IMR-90 (cell line): ENCODE measurements around the gene CDT1. TPM values are rescaled to one million over a fixed set of nuclear protein-coding genes. Genes with fewer than 3 reads are reported as not detected.

Source experiments
- ATAC-seq: fragments of 200-7000 bp; cut with Tn5 transposase; 2 replicates; pipeline ENCODE4 v1.9.1; 2020; ENCODE audit warnings: low read depth, mild to moderate bottlenecking, moderate library complexity
- BruUV-seq: library from RNA; stranded (reverse); fragments of 400-500 nt; replicated peaks from 2 replicates; lab custom pipeline; 2021; lab: Mats Ljungman, UMichigan
- CTCF ChIA-PET: fragments of 300-600 bp; formaldehyde crosslinking; extraction: SDS; loops from one replicate; lab custom pipeline; 2021; ENCODE audit warnings: antibody characterized with exemption; lab: Yijun Ruan, JAX
- POLR2A ChIA-PET: fragments of 300-600 bp; sonication (Branson Sonifier 250); formaldehyde crosslinking; loops from one replicate; lab custom pipeline; 2022; ENCODE audit warnings: antibody characterized with exemption; ENCODE audit not compliant: unreplicated experiment; lab: Charles Lee
- DNase-seq: peaks from one replicate; pipeline ENCODE4 v3.0.0; 2013
- H2AFZ ChIP-seq: replicated peaks from 2 replicates; pipeline ENCODE3; 2013; ENCODE audit warnings: low read length, mild to moderate bottlenecking; ENCODE audit not compliant: poor library complexity
- H2AK5ac ChIP-seq: 2 replicates; pipeline ENCODE4 v1.6.1; 2013; ENCODE audit warnings: low read depth, low read length, inconsistent platforms
- H2AK9ac ChIP-seq: replicated peaks from 2 replicates; pipeline ENCODE3; 2013; ENCODE audit warnings: mild to moderate bottlenecking, low read depth, low read length, moderate library complexity; ENCODE audit not compliant: poor library complexity
- H2BK120ac ChIP-seq: 2 replicates; pipeline ENCODE4 v1.6.1; 2013; ENCODE audit warnings: low read depth, low read length, inconsistent platforms
- H2BK15ac ChIP-seq: 3 replicates; pipeline ENCODE4 v1.6.1; 2013; ENCODE audit warnings: low read depth, low read length, inconsistent platforms
- H2BK20ac ChIP-seq: 2 replicates; pipeline ENCODE4 v1.6.1; 2013; ENCODE audit warnings: low read depth, mild to moderate bottlenecking, inconsistent platforms, low read length, moderate library complexity
- H2BK5ac ChIP-seq: 2 replicates; pipeline ENCODE4 v1.6.1; 2013; ENCODE audit warnings: mild to moderate bottlenecking, low read depth, low read length, inconsistent platforms; ENCODE audit not compliant: poor library complexity, severe bottlenecking
- H3K14ac ChIP-seq: replicated peaks from 2 replicates; pipeline ENCODE4 v1.6.1; 2013; ENCODE audit warnings: low read depth, low read length, inconsistent platforms
- H3K18ac ChIP-seq: 2 replicates; pipeline ENCODE4 v1.6.1; 2013; ENCODE audit warnings: low read depth, low read length, control low read depth
- H3K23ac ChIP-seq: 2 replicates; pipeline ENCODE4 v1.6.1; 2013; ENCODE audit warnings: low read depth, low read length, inconsistent platforms
- H3K27ac ChIP-seq: 2 replicates; pipeline ENCODE4 v1.5.1; 2013; ENCODE audit warnings: mild to moderate bottlenecking, control low read depth, low read length; ENCODE audit not compliant: insufficient read depth
- H3K27me3 ChIP-seq: 2 replicates; pipeline ENCODE4 v1.6.1; 2013; ENCODE audit warnings: low read length; ENCODE audit not compliant: control insufficient read depth, insufficient read depth
- H3K36me3 ChIP-seq: 2 replicates; pipeline ENCODE4 v1.6.1; 2013; ENCODE audit warnings: low read length, mixed read lengths; ENCODE audit not compliant: control insufficient read depth, insufficient read depth
- H3K4ac ChIP-seq: 2 replicates; pipeline ENCODE4 v1.6.1; 2013; ENCODE audit warnings: low read depth, low read length, inconsistent platforms
- H3K4me1 ChIP-seq: 2 replicates; pipeline ENCODE4 v1.6.1; 2013; ENCODE audit warnings: low read length, mixed read lengths; ENCODE audit not compliant: control insufficient read depth, insufficient read depth
- H3K4me2 ChIP-seq: 2 replicates; pipeline ENCODE4 v1.6.1; 2013; ENCODE audit warnings: low read depth, mild to moderate bottlenecking, control low read depth, low read length, moderate library complexity
- H3K4me3 ChIP-seq: 2 replicates; pipeline ENCODE4 v1.5.1; 2013; ENCODE audit warnings: low read depth, mild to moderate bottlenecking, control low read depth, low read length, moderate library complexity; ENCODE audit not compliant: insufficient read depth
- H3K56ac ChIP-seq: 2 replicates; pipeline ENCODE4 v1.6.1; 2013; ENCODE audit warnings: low read length, inconsistent platforms; ENCODE audit not compliant: insufficient read depth; ENCODE audit errors: extremely low read depth
- H3K79me1 ChIP-seq, 2 experiments: 2 replicates each; pipeline ENCODE4 v1.6.1; 2013; ENCODE audit warnings: low read length in 2 of 2, inconsistent platforms in 1 of 2, low read depth in 1 of 2
- H3K9ac ChIP-seq: 2 replicates; pipeline ENCODE4 v1.6.1; 2013; ENCODE audit warnings: low read depth, low read length, control low read depth
- H3K9me1 ChIP-seq: 2 replicates; pipeline ENCODE4 v1.6.1; 2013; ENCODE audit warnings: low read length, inconsistent platforms; ENCODE audit not compliant: insufficient read depth
- H3K9me3 ChIP-seq: 2 replicates; pipeline ENCODE4 v1.6.1; 2013; ENCODE audit warnings: low read length; ENCODE audit not compliant: control insufficient read depth, insufficient read depth
- H4K20me1 ChIP-seq: 2 replicates; pipeline ENCODE4 v1.6.1; 2013; ENCODE audit warnings: low read length, inconsistent platforms; ENCODE audit not compliant: insufficient read depth
- H4K5ac ChIP-seq: 2 replicates; pipeline ENCODE4 v1.6.1; 2013; ENCODE audit warnings: mild to moderate bottlenecking, low read depth, low read length, control low read depth
- H4K8ac ChIP-seq, 2 experiments: 2 replicates each; pipeline ENCODE4 v1.6.1; 2013; ENCODE audit warnings: low read depth in 2 of 2, low read length in 2 of 2, control low read depth in 1 of 2, inconsistent platforms in 1 of 2
- H4K91ac ChIP-seq: 2 replicates; pipeline ENCODE4 v1.6.1; 2013; ENCODE audit warnings: low read depth, low read length, inconsistent platforms; ENCODE audit not compliant: insufficient read depth
- WGBS, 2 experiments: methylation state at CpG; one replicate each; pipeline versions ENCODE4 v1.1.5 to v1.1.7; 2013; ENCODE audit warnings: missing lambda C conversion rate in 2 of 2; ENCODE audit not compliant: insufficient read length in 1 of 2; ENCODE audit errors: extremely low coverage in 2 of 2; 5-methylcytosine and 5-hydroxymethylcytosine counted together
- dilution Hi-C: fragments of 300-500 bp; cut with HindIII; formaldehyde crosslinking; loops from one replicate; pipeline ENCODE4 v1.14.3; 2018; ENCODE audit warnings: low sequenced_read_pairs; ENCODE audit not compliant: unreplicated experiment
- in situ Hi-C: fragments of 300-500 bp; cut with MboI; formaldehyde crosslinking; loops from 3 replicates; pipeline ENCODE4 v1.14.3; 2019; ENCODE audit warnings: low sequenced_read_pairs, inconsistent platforms, mixed read lengths
- intact Hi-C: fragments of 100-400 bp; cut with micrococcal nuclease; formaldehyde crosslinking; loops from 2 replicates; pipeline ENCODE4 v1.10.0; 2022
- polyA plus RNA-seq, 3 experiments: library from polyadenylated mRNA; depleted of rRNA; stranded (reverse); fragments of >200 nt; gene quantifications; 2 replicates each; pipeline ENCODE4 v1.2.3, GENCODE V29; 2012; ENCODE audit warnings: low replicate concordance in 1 of 3
- total RNA-seq: library from RNA; depleted of rRNA; stranded (reverse); fragments of >200 nt; gene quantifications from 2 replicates; pipeline ENCODE4 v1.2.3, GENCODE V29; 2012
- TF ChIP-seq, protein P1 (sequence below): fragments of 150-350 bp; IDR thresholded peaks from 2 replicates; pipeline ENCODE4 v1.6.1; 2017; ENCODE audit warnings: mild to moderate bottlenecking, antibody characterized with exemption, low read length, low read depth

CDT1 gene
- total and polyA plus RNA-seq, 2 of the 4 experiments (the other 2 are of a cell fraction) = 3.2 to 11.8 TPM

DNA sequence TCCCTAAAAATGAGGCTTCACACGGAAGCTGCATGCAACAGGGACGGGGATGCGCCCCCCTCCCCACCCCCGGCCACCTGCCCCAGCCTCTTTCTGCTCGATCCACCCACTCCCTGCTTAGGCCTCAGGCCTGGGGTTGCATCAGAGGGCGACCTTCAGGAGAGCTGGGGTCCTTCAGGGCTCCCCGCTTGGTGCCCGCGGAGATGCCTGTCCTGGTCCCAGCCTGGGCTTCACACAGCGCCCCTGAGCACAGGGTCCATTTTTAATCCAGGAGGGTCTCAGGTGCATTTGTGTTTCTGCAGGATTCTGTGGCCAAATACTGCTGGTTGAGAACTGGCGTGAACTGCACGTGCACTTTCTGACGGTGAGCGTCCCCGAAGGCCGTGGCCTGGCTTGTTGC lies 15.5 kb downstream of the CDT1 start:
- Histone ChIP-seq H2AK9ac (no peak overlapping the region), H2AK5ac (no peak overlapping the region), H3K27ac (no peak overlapping the region), H4K5ac (no peak overlapping the region), H3K18ac (no peak overlapping the region), H3K4me1 (peaks cover 12% of the 10 kb centered on the region), H3K4me2 (no peak overlapping the region), H3K4me3 (no peak overlapping the region), H2BK5ac (no peak overlapping the region), H3K23ac (no peak overlapping the region), H3K9ac (no peak overlapping the region), H3K9me3 (no peaks in the 10 kb centered on the region), H3K56ac (no peak overlapping the region), H3K27me3 (no peaks in the 10 kb centered on the region), H4K20me1 (no peaks in the 10 kb centered on the region), H4K8ac (no peak overlapping the region; a peak in 1 of 4 replicates), H3K14ac (no peak overlapping the region), H2BK15ac (no peak overlapping the region), H2AFZ (no peak overlapping the region), H3K9me1 (peaks cover 5% of the 10 kb centered on the region), H4K91ac (no peak overlapping the region), H3K79me1 (no peaks in the 10 kb centered on the region), H3K36me3 (peaks cover 12% of the 10 kb centered on the region; the same call in 1 of the 2 replicates), H2BK120ac (no peak overlapping the region), H2BK20ac (no peak overlapping the region), H3K4ac (peak overlapping the region; percentile 54; the same call in 1 of the 2 replicates)
- in situ Hi-C loops (no loop called here), dilution Hi-C loops (no loop called here), intact Hi-C loops (no loop called here)
- BruUV-seq = no TSS peak
- no peak for DNase-seq
- POLR2A ChIA-PET = no interaction called here
- WGBS, 2 experiments = 100% methylated on average over 3 of the region's 16 CpGs; no CpG with 5 or more reads in 1 of the 2 experiments
- CTCF ChIA-PET = no interaction called here
- ATAC-seq = no peak
- TF ChIP-seq, protein P1, sequence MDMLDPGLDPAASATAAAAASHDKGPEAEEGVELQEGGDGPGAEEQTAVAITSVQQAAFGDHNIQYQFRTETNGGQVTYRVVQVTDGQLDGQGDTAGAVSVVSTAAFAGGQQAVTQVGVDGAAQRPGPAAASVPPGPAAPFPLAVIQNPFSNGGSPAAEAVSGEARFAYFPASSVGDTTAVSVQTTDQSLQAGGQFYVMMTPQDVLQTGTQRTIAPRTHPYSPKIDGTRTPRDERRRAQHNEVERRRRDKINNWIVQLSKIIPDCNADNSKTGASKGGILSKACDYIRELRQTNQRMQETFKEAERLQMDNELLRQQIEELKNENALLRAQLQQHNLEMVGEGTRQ = no peak
